ENCODE results near the gene NCOA4.
A peak's percentile ranks its signal among the peaks of the same experiment; 100 is the strongest.
"Not testable (repeated sequence)": the region's sequence is repeated elsewhere in the genome, so short reads cannot be mapped to it uniquely, and the experiment has no call there.

The NCOA4 gene

DNA sequence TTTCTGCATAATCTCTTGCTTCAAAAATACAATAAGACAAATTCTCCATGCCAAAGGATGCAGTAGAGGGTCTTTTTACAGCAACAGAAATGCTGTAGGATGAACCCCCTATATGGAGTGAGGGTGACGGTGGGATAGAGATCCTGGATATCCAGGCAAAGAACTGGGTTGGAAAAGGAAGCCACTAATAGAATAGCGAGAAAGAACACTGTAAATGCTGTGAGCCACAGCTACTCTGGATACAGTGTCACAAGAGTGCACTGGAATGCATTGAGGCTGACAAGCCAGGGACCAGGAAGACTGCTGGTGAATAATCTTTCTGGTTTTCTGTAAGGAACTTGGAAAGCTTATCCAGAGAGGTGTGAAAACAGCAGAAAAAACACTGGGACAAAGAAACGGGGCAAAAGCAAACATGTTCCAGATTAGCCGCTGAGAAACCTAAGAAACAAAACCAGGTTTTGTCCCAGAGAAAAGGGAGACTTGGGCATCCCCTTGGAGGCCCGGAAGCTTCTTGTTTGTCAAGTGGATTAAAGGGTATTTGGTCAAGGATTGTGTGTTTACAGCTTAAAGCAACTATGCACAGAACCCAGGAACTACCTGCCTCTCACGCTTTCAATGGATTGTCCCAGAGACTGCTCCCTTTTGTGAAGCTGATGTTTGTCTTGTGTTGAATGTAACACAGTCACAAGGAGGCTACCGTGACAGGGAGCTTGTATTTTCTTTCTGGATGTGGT is 21.8 kb upstream of the NCOA4 start:
- DNase-seq, result no peak

DNA sequence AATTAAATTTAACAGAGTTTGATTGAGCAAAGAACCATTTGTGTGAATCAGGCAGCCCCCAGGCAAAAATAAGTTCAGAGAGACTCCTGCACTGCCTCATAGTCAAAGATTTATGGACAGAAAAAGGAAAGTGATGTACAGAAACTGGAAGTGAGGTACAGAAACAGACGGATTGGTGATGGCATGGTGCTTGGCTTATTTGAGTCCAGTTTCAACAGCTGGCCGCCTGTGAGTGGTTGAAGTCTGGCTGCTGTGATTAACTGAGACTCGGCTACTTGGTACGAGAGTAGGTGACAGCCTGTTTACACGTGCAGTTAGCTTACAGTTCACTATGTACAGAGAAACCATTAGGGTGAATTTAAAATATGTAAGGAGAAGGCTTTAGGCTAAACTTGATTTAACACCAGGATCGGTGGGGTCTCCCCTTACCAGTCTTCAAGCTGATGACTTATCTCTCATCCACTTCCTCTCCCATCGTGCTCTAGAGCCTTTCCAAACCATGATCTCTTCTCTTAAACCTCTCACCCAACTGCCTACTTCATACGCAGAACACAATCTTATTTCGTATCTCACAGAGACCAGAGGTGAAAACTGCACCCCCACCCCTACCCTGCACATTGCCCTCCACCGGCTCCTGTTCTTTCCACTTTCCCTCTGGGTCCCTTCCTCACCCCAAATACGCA is 20.7 kb upstream of the NCOA4 start:
- no peak for DNase-seq

DNA sequence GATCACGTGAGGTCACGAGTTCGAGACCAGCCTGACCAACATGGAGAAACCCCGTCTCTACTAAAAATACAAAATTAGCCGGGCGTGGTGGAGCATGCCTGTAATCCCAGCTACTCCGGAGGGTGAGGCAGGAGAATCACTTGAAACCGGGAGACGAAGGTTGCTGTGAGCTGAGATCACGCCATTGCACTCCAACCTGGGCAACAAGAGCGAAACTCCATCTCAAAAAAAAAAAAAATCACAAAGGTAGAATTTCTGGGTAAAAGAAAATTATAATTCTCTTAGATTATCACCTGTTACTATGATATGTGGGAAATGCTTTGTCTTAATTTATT is 19.0 kb upstream of the NCOA4 start:
- DNase-seq, result not testable (repeated sequence)

DNA sequence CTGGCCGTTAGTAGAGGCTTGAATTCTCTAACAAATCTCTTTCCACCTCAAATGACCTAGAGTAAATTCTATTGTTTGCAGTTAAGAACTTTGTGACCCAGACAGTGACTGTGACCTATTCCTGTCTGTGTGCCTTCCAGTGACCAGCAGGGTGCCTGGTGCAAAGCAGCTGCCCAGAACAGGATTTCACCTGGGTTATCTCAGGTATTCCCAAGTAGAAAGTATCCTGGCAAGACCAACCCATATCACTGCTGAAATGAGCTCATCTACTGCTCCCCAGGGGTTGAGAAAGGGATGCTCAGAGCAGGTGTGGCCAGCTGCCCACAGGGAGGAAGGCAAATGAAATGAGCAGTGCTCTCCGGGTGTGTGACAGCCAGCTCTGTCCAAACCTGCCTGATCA is 17.7 kb upstream of the NCOA4 start:
- DNase-seq, result no peak

DNA sequence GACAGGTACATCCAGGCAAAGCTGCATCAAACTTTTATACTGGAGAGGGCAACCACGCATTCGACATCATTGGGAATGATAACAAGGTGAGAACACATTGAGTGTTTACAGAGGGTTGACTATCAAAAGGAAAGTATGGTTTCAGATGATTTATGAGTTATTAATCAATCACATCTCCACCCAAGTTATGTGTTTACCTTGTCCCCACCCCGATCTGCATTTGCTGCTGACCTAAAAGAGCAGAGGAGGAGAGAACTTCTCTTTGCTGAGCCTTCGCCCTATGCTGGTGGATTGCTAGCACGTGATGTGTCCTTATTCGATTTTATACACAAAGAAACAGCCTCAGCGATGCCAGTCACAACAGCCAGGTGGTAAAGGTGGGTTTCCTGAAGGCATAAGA is 15.8 kb upstream of the NCOA4 start, which contains the start of gene MSMB:
MSMB (minus strand) TSS at position 9 of the 400 bp plus-strand sequence. CDS start 32 bp downstream, outside the sequence.
- DNase-seq, result no peak

DNA sequence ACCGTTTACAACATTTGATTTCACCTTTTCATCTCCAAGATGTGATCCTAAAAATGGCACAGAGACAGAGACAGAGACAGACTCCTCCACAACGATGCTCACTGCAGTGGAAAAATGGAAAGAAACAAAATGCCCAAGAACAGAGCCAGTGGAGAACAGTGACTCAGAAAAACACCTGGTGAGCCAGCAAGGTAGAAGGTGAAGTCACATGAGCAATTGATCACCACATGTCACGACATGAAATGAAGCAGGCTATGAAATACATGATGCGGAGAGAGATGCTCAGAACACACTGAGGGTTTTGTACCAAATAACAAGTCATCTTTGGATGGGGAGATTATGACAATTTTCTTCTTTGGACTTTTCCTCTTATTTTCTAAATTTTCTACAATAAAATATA is 12.1 kb upstream of the NCOA4 start:
- no peak for DNase-seq

DNA sequence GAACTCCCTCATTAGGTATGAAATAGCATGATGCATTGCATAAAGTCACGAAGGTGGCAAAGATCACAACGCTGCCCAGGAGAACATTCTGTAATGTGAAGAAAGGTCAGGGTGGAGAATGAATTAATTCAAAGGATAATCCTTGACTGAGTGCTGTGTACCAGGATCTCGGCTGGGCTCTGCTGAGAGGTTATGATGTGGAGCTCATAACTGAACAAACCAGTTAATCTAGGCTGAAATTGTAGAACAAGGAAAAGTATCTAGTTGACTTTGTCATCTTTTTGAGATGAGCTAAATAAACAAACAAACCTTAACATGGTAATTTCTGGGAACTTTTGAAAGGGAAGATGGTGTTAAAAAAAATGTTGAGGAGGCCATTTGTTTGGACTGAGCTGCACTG is 9.6 kb upstream of the NCOA4 start:
- no peak for DNase-seq

DNA sequence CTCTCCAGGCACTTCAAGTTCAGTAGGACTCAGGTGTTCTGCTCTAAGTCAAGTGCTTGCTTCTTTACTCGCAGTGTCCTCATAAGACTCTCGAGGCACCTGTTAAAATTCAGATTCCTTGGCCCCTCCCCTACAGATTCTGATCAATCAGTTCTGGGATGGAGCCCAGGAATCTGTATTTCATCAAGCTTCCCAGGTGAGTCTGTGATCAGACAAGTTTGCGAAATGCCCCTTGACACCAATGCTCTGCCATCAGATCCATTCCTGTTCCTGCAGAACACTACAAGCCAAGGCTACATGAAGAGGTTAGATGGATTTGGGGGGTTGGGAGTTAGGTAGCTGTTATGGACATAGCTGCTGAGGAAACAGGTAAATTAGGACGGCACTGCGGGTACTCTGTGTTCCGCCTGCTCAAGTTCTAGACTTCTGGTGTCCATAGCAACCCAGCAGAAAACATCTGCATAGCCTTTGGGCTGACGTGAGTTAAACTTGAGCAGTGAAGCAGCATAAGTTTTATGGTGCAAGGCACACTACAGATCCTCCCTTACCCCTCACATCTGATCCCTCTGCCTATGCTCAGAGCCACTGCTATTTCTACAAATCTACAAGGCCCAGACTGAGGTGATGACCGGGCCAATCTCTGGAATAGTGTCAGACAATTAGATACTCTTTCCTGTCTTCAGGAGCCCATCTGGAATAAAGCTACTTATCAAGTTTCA is 6.8 kb upstream of the NCOA4 start:
- DNase-seq, result no peak

DNA sequence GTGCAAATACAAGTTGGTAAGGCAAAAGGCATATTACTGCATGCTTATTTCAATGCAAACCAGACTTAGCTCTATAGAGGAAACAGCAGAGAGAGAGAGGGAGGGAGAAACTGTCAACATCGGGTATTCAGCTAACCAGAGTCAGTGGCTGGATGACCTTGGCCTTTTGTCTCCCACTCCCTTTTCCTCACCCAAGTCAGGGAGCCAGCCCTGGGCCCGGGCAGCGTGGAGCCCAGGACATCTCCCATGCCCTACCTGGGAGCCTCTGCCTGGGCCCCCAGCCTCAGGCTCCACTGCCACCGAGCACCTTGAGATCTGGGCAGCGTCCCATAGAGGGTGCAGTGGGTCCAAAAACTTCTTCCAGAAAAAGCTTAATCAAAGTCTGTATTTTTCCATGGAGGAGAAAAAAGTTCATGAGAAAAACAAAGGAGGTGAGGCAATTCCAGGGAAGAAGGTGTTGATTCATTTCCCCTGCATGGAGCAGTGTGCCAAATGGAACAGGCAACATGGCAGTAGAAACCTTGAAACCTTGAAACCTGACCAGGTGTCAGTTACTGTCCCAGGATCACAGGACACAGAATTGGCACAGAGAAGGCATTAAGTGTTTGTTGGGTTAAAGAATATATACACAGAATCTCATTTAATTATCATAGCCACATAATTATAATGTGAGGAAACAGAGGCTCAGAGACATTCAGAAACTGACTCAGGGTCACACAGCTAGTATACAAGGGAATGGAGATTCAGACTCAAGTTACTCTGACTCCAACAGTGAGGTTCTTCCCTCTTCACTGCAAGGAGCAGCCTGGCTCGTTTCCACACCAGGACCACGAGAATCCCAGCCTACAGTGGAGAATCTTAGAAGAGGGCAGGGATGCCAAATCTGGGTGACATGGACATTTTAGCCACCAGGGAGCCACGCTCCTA is 5.8 kb upstream of the NCOA4 start:
- no peak for DNase-seq

DNA sequence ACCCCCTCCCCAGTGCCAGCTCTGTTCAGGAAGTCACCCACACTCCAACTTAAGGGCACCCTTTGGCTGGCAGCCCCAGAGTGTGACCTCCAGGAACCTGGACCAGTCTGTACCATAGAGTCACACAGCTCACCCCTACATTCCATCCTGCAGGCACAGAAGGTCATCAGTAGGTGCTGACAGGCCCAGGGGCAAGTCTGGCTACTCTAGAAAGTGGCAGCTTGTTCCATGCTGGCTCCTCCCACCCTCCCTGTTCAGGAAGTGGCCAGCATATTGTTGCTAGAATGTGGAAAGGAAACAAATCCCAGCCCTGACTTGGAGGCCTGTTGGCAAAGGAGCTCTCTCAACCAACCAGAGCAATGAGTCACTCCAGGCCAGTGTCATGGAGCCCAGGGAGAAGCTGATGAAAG is 3.2 kb upstream of the NCOA4 start:
- no peak for DNase-seq

DNA sequence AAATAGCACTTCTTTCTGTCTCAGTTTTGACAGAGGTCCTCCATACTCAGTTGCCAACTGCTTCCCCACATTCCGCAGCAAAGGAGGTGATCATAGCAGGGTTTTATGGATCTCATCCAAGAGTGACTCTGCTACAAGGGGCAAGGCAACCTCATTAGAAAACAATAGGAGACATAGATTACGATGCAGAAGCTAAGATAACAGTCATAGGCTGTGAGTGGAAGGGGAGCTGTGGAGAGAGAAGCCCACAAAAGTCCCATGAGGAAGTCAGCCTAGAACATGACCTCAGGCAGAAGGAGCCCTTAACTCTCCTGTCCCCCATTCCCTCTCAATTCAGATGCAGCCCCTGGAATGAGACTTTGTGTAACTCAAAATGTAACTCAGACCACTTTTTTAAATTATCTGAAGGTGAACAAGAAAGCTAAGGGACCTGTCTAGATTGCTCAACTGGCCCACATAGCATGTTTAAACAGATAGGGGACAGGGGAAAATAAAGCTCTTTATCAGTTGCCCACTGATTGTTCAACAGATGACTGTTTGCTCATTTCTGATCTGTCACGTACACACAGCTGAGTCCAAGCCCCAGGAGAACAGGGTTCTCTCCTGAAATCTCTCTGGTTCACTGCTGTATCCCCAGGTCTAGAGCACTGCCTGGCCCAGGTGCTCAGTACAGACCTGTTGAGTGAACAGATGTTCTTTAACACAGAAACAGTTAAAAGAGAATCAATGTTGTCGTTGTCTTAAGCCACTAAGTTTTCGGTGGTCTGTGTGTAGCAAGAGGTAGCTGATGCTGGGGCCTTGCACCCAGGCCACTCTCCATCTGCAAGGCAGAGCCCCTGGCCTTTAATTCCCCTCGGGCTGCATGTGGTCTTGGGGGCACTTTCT is 1.5 kb upstream of the NCOA4 start:
- DNase-seq, result no peak

DNA sequence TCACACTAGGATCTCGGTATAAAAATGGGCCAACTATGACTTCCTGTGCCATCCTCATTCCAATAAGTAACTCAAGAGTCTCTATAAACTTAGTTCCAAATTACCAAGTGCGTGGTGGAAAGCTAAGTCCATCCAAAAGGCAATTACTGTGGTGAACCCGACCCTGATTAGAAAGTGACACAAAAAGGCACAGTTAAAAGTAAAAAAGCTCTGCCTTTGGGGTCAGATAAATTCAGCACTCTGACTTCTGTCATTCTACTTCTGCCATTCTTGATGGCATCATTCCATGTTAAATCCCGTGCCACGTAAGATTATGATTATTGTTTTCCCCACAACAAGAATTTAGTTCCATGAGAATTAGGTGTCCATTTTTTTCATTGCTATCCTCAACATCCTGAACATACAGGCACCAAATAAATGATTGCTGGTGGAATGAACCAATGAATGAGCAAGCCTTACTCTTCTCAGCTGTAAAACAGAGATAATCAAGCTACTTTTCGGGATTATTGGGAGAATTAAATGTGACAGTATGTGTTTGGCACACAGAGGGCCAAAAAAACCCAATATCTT is 877 bp downstream of the NCOA4 start:
- DNase-seq, result no peak

DNA sequence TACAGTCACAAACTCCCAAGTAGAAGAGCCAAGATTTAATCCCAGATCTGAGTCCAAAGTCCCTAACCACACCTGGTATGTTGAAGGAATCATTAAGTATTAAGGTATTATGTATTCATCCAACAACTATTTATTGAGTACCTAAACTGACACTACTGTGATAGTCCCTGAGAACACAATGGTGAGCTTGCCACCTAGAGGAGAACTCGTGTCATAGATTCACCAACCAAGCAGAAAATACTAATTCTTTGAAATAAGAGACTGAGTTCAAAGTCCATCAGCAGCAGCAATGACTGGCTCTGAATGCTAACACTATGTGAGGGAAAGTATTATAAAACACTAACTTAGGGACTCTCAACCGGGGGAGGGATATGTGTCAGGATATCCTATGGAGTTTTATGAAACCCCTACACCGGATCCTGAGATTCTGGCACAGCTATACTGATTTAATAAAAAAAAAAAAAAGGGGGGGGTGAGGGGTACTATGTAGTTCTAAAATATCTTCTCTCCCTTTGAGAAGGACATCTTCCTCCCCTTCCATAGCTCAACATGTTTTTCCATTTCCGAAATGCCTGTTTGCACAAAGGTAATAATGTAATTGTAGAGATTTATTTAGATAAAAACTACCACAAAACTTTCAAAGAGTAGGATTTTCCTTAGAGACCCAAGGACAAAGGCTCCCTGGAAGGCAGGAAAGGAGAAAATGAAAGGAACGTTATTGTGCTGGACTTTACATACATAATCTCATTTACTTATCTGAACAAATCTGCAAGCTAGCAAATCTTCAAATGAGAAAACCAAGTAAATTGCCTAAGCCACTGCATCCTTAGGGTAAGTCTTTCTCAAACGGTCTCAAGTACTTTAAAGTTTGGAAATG is 1.6 kb downstream of the NCOA4 start:
- DNase-seq, result no peak

DNA sequence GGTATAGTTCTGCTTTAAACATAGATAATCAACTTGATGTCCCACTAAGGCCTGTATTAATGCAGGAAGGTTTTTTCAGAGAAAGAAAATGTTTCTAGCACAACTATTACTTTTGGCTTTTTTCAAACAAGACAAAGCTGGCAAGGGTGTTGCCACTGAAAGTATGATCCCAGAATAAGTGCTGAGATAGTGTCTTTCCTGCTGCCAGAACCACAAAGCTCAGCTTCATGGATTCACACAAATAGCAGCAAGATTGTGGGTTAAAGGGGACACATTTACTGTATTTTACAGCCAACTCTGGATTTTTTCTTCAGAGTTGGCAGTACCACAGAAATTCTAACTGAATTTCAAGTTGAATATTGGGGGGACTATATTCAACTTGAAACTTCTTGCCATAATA is 4.3 kb downstream of the NCOA4 start:
- DNase-seq, result no peak

DNA sequence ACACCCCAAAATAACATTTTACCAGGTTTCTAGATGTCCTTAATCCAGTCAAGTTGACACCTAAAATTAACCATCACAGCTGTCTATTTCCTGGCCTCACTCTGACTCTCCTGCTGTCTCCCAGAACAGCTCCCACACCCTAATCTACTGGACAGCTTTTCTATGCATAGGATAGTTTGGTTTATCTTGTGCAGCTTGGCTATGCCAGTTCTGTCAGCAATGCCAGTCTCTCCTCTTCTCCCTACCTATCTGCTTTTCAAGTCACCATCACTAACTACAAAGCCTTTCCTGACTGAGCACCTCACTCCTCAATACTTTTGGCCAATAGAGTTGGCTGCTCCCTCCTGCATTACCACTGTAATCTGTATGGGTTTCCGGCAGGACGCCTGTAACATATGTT is 5.0 kb downstream of the NCOA4 start:
- DNase-seq, result no peak

DNA sequence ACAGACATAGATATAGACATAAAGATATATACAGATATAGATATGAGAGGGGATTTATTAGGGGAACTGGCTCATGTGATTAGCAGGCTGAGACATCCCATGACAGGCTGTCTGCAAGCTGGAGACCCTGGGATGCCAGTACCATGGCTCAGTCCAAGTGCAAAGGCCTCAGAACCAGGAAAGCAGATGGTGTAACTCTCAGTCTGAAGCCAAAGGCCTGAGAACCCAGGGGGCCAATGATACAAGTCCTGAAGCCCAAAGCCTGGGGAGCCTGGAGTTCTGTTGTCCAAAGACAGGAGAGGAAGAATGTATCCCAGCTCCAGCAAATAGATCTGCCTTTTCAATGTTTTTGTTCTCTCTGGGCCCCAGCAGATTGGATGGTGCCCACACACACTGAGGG is 5.5 kb downstream of the NCOA4 start:
- no peak for DNase-seq

DNA sequence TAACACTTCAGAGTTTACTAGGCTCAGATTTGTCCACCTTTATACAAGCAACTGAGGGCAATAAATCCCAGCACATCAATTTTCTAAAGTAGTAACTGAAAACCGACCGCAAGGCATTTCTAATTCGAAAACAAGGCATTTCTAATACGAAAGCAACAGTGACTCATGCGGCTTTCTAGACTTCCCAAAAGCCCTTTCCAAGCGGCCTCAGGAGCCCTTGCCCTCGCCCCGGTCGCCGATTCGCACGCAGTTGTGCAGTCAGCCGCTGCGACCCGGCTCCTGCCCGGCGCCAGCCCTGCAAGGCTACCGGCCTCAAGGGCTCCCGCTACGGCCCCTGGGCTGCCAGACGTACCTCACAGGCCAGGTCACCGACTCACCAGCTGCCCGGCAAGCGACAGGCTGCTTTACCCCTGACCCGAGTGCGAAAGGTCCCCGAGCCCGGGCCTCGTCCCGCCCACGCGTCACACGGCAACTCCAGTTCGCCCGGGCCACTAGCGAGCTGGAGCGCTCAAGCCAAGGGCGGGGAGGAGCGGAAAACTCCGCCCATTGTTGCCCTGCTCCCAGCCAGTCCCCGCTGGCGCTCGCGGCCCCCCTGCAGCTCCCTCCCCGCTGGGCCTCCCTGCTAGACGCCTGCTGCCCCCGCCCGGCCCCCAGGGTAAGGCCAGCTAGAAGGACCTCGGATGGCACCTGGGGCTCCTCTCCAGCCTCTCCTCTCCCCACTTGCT is 7.3 kb downstream of the NCOA4 start:
- peak; percentile 83 for DNase-seq

DNA sequence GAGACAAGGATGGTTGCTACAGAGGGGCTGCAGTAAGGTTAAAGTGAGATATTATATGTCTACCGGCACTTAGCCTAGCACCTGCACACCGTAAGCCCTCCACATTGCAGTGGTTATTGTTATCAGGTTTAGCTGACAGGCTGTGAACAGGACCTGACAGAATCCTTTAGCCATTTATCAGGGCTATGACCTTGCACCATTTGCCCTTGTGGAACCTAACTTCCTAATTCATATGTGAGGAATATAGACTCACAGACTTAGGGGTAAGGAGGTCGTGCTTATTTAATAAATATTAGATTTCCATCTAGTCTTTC is 10.1 kb downstream of the NCOA4 start:
- no peak for DNase-seq

DNA sequence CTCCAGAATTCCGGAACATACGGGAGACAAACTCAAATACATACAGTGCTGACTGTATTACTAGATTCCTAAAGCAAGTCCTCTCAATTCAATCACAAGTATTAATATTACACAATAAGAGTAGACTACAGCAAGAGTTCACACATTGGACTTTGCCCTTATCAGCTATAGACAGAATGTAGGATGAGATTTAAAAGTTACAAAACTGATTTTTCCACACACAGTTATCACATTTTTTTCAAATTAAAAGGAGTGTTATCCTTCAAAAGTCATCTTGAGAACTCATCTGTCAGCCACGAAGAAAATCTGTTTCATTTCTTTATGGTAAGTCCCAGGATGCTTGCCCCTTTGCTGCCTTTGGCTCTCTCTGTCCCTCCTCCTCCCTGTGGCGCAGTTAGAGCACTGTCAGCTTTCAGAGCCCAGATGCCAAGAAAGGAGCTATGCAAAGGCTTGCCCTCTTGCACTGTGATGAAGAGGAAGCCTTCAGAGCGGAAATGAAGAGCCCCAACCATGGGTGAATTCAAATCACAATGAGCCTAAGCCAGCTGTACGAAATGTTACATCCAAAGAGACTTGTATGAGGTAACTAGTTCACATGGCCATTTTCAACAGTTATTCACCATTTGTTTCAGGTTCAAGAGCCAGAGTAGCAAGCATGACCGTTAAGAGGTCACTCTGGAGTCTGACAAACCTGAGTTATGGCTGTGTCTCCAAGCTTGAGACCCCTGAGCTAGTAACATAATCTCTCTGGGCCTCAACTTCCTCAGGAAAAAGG is 10.7 kb downstream of the NCOA4 start:
- DNase-seq, result no peak
